ENCODE measurements around the gene GRAP2. TPM values are rescaled to one million over a fixed set of nuclear protein-coding genes. Genes with fewer than 3 reads are reported as not detected.

The GRAP2 gene
- total and polyA plus RNA-seq, 9 of the 15 experiments (the other 6 are each of a cell fraction or from before 2014, with no cell fraction given): 4.8 to 88.7 (median 60.4) TPM

DNA sequence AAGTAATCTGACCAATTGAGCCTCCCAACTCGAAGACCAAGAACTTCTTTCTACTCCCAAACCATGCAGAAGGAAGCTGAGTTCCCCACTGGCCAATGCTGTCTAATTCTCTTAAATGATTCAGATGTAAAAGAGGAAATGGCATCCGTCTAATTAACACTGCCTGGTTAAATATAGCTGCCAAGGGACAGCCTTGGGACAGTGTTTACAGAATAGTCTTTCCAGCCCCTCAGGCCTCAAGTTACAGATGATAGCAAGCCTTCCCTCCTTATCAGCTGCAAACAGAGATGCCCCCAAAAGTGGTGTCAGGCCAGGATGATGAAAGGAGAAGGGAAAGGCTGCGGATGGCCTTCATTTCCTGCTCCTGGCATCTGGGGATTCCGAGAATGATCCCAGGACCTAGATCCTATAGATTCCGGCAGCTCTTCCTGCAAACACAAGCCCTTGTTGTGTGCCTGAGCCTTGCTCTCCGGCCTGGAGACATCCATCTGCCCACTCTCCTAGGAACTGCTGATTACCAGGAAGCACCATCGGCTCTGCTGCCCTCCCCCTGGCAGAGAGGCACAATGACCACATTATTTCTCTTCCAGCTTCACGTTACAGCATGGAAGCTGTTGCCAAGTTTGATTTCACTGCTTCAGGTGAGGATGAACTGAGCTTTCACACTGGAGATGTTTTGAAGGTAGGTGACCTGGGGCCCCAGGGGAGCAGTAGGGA is 45.8 kb downstream of the GRAP2 start (continued):
- TF ChIP-seq, protein P1, sequence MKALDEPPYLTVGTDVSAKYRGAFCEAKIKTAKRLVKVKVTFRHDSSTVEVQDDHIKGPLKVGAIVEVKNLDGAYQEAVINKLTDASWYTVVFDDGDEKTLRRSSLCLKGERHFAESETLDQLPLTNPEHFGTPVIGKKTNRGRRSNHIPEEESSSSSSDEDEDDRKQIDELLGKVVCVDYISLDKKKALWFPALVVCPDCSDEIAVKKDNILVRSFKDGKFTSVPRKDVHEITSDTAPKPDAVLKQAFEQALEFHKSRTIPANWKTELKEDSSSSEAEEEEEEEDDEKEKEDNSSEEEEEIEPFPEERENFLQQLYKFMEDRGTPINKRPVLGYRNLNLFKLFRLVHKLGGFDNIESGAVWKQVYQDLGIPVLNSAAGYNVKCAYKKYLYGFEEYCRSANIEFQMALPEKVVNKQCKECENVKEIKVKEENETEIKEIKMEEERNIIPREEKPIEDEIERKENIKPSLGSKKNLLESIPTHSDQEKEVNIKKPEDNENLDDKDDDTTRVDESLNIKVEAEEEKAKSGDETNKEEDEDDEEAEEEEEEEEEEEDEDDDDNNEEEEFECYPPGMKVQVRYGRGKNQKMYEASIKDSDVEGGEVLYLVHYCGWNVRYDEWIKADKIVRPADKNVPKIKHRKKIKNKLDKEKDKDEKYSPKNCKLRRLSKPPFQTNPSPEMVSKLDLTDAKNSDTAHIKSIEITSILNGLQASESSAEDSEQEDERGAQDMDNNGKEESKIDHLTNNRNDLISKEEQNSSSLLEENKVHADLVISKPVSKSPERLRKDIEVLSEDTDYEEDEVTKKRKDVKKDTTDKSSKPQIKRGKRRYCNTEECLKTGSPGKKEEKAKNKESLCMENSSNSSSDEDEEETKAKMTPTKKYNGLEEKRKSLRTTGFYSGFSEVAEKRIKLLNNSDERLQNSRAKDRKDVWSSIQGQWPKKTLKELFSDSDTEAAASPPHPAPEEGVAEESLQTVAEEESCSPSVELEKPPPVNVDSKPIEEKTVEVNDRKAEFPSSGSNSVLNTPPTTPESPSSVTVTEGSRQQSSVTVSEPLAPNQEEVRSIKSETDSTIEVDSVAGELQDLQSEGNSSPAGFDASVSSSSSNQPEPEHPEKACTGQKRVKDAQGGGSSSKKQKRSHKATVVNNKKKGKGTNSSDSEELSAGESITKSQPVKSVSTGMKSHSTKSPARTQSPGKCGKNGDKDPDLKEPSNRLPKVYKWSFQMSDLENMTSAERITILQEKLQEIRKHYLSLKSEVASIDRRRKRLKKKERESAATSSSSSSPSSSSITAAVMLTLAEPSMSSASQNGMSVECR (CRISPR knock-in tag; IDR thresholded peaks at IDR 0.05): no peak
- TF ChIP-seq, protein P2, sequence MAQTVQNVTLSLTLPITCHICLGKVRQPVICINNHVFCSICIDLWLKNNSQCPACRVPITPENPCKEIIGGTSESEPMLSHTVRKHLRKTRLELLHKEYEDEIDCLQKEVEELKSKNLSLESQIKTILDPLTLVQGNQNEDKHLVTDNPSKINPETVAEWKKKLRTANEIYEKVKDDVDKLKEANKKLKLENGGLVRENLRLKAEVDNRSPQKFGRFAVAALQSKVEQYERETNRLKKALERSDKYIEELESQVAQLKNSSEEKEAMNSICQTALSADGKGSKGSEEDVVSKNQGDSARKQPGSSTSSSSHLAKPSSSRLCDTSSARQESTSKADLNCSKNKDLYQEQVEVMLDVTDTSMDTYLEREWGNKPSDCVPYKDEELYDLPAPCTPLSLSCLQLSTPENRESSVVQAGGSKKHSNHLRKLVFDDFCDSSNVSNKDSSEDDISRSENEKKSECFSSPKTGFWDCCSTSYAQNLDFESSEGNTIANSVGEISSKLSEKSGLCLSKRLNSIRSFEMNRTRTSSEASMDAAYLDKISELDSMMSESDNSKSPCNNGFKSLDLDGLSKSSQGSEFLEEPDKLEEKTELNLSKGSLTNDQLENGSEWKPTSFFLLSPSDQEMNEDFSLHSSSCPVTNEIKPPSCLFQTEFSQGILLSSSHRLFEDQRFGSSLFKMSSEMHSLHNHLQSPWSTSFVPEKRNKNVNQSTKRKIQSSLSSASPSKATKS (CRISPR knock-in tag; IDR thresholded peaks at IDR 0.05): no peak
- TF ChIP-seq, protein P3, sequence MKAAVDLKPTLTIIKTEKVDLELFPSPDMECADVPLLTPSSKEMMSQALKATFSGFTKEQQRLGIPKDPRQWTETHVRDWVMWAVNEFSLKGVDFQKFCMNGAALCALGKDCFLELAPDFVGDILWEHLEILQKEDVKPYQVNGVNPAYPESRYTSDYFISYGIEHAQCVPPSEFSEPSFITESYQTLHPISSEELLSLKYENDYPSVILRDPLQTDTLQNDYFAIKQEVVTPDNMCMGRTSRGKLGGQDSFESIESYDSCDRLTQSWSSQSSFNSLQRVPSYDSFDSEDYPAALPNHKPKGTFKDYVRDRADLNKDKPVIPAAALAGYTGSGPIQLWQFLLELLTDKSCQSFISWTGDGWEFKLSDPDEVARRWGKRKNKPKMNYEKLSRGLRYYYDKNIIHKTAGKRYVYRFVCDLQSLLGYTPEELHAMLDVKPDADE (conservative IDR thresholded peaks at IDR 0.05; ENCODE audit: control insufficient read depth, low read depth, low read length): no peak
- TF ChIP-seq KDM2B (CRISPR knock-in tag; IDR thresholded peaks at IDR 0.05) (no peak), MTA1 (IDR thresholded peaks at IDR 0.05; ENCODE audit: borderline replicate concordance) (peak; percentile 49; the same call in 1 of the 2 replicates), ERF (CRISPR knock-in tag; IDR thresholded peaks at IDR 0.05) (no peak), CBX3 (IDR thresholded peaks at IDR 0.05; ENCODE audit: borderline replicate concordance in 1 of 2, low read length in 2 of 2) (no peak; a peak in 1 of 3 replicates), RB1 (IDR thresholded peaks at IDR 0.05; ENCODE audit: low read depth) (no peak), MYBL2 (IDR thresholded peaks at IDR 0.05; ENCODE audit: low read depth) (no peak), MYBL2 (CRISPR knock-in tag; IDR thresholded peaks at IDR 0.05; ENCODE audit: borderline replicate concordance) (no peak), L3MBTL2 (IDR thresholded peaks at IDR 0.05) (no peak), ZNF431 (CRISPR knock-in tag; IDR thresholded peaks at IDR 0.05) (no peak), ZNF445 (CRISPR knock-in tag; IDR thresholded peaks at IDR 0.05; ENCODE audit: low read depth) (no peak), JUND (IDR thresholded peaks at IDR 0.05; ENCODE audit: borderline replicate concordance, low read depth, low read length) (peak; percentile 77), JUND (tag; IDR thresholded peaks at IDR 0.05; ENCODE audit: borderline replicate concordance, low read depth, low read length) (peak; percentile 72; the same call in 1 of the 3 replicates), ZNF316 (IDR thresholded peaks at IDR 0.05) (no peak), MTF1 (CRISPR knock-in tag; IDR thresholded peaks at IDR 0.05; ENCODE audit: borderline replicate concordance) (no peak)
- TF ChIP-seq, protein P4, sequence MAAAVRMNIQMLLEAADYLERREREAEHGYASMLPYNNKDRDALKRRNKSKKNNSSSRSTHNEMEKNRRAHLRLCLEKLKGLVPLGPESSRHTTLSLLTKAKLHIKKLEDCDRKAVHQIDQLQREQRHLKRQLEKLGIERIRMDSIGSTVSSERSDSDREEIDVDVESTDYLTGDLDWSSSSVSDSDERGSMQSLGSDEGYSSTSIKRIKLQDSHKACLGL (CRISPR knock-in tag; IDR thresholded peaks at IDR 0.05; ENCODE audit: borderline replicate concordance, poor library complexity, severe bottlenecking): no peak

All from K562 (cell line).